Neural crest cell (in vitro differentiated cells): ENCODE measurements around the gene GMPS. TPM values are rescaled to one million over a fixed set of nuclear protein-coding genes. Genes with fewer than 3 reads are reported as not detected.

Experiments
- DNase-seq: peaks from one replicate; pipeline ENCODE4 v3.0.0; 2021; ENCODE audit warnings: low read depth, mixed read lengths, low spot score
- H3K27ac Mint-ChIP-seq: one replicate; pipeline ENCODE4 v1.8.0; 2021; ENCODE audit warnings: mild to moderate bottlenecking, mixed read lengths; ENCODE audit not compliant: unreplicated experiment
- H3K27me3 Mint-ChIP-seq: 2 replicates; pipeline ENCODE4 v1.8.0; 2021; ENCODE audit warnings: low read depth, mild to moderate bottlenecking, mixed read lengths
- H3K36me3 Mint-ChIP-seq: 2 replicates; pipeline ENCODE4 v1.8.0; 2021; ENCODE audit warnings: low read depth, mild to moderate bottlenecking, mixed read lengths
- H3K4me1 Mint-ChIP-seq: 2 replicates; pipeline ENCODE4 v1.8.0; 2021; ENCODE audit warnings: mixed read lengths
- H3K4me3 Mint-ChIP-seq: one replicate; pipeline ENCODE4 v1.8.0; 2021; ENCODE audit warnings: mild to moderate bottlenecking, mixed read lengths
- H3K9me3 Mint-ChIP-seq: 2 replicates; pipeline ENCODE4 v1.8.0; 2021; ENCODE audit warnings: mixed read lengths
- total RNA-seq: library from RNA; stranded (reverse); gene quantifications from 2 replicates; pipeline ENCODE4 v1.2.1, GENCODE V29; 2021
- TF ChIP-seq, protein P1 (sequence below): fragments of 200-600 bp; sonication (generic); conservative IDR thresholded peaks from 2 replicates; pipeline ENCODE4 v1.5.0; 2021; ENCODE audit warnings: antibody characterized with exemption, mild to moderate bottlenecking

The GMPS gene
- total RNA-seq, 1 donor from 2014 or later, result 129 TPM

DNA sequence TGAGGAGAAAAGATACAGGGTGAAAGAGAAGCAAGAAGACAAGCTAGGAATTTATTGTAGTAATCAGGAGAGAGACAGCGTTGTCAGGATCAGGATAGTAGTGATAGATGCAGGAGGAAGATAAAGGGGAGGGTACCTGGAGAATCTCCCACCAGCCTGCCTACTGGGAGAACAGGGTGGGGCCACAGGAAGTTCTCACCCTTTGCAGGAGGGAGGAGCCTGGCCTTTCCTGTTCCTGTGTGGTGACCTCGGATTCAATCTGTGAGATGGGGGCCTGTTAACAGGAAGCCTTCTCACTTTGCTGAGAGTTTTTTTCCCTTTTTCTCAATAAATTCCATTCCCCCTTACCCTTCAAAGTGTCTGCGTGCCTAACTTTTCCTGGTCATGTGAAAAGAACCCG is 37.6 kb downstream of the GMPS start:
- Mint-ChIP-seq H3K27ac (peak overlapping the region; percentile 64), H3K36me3 (peaks cover 28% of the 10 kb centered on the region), H3K9me3 (no peaks in the 10 kb centered on the region), H3K27me3 (no peaks in the 10 kb centered on the region), H3K4me1 (no peaks in the 10 kb centered on the region), H3K4me3 (no peak overlapping the region)
- DNase-seq, result no peak
- TF ChIP-seq, protein P1, sequence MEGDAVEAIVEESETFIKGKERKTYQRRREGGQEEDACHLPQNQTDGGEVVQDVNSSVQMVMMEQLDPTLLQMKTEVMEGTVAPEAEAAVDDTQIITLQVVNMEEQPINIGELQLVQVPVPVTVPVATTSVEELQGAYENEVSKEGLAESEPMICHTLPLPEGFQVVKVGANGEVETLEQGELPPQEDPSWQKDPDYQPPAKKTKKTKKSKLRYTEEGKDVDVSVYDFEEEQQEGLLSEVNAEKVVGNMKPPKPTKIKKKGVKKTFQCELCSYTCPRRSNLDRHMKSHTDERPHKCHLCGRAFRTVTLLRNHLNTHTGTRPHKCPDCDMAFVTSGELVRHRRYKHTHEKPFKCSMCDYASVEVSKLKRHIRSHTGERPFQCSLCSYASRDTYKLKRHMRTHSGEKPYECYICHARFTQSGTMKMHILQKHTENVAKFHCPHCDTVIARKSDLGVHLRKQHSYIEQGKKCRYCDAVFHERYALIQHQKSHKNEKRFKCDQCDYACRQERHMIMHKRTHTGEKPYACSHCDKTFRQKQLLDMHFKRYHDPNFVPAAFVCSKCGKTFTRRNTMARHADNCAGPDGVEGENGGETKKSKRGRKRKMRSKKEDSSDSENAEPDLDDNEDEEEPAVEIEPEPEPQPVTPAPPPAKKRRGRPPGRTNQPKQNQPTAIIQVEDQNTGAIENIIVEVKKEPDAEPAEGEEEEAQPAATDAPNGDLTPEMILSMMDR, result no peak

DNA sequence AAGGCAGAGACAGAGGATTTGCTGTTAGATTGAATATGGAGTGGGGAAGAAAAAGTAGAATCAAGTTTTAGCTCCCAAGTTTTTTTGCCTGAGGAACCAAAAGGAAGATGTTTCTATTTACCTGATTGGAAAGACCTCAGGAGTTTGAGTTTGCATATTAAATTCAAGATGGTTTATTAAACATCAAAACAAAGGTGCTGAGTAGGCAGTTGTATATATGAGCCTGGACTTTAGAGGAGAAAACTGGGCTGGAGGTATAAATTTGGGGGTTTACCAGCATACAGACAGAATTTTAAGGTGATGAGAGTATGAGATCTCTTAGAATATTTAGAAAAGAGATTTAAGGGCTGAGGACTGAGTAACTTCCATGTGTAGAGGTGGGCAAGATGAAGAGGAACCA is 38.2 kb downstream of the GMPS start:
- Mint-ChIP-seq H3K9me3 (no peaks in the 10 kb centered on the region), H3K4me1 (no peaks in the 10 kb centered on the region), H3K27me3 (no peaks in the 10 kb centered on the region), H3K36me3 (peaks cover 33% of the 10 kb centered on the region), H3K27ac (peak overlapping the region; percentile 64), H3K4me3 (no peak overlapping the region)
- TF ChIP-seq, protein P1, result no peak
- DNase-seq, result no peak

DNA sequence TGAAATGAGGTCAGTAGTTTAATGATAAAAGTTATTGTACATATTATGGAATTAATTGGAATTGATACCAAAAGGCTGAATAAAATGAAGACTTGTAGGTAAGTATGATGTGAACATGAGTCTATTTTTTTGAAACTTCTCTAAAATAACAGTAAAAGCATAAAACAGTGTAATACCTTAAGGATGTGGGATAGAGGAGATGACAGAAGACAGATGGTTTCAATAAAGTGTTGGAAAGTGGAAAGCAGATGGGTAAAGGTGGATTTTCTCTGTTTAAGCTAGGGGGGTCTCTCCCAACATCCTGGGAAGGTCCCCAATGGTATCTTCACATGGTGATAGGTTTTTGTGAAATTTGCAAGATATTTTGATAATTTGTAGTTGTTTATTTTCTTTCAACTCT is 41.6 kb downstream of the GMPS start:
- Mint-ChIP-seq H3K9me3 (no peaks in the 10 kb centered on the region), H3K27me3 (no peaks in the 10 kb centered on the region), H3K27ac (no peak overlapping the region), H3K36me3 (peaks cover 40% of the 10 kb centered on the region), H3K4me3 (no peak overlapping the region), H3K4me1 (no peaks in the 10 kb centered on the region)
- no peak for DNase-seq
- TF ChIP-seq, protein P1, result no peak

DNA sequence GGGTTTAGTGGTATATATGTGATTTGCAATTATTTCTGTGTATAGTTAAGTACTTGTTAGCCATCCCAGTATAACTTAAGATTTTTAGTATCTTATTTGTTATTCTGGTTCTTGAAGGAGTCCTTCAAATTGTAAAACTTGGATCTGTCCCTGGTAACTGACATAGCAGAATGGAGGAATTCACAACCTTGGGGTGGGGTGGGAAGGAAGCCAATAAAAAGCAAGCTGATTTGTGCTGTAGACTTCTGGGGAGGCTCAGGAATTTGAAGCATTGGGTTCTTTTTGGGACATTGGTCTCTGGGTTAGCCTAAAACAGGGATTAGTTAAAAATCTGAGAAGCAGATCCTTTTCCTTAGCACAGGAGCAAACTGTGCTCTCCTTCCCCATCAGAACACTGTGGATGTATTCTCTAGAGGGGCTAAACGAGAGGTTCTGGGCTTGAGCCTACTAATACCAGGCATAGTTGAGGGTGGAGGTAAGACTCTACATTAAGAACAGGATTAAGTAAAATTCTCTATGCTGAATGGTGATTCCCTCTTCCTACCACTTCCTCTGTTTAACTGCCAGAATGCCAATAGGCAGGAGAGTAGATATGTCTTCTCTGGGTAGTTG is 42.2 kb downstream of the GMPS start:
- Mint-ChIP-seq H3K27ac (no peak overlapping the region), H3K9me3 (no peaks in the 10 kb centered on the region), H3K4me3 (no peak overlapping the region), H3K36me3 (peaks cover 42% of the 10 kb centered on the region), H3K4me1 (no peaks in the 10 kb centered on the region), H3K27me3 (no peaks in the 10 kb centered on the region)
- DNase-seq, result no peak
- TF ChIP-seq, protein P1, result no peak

DNA sequence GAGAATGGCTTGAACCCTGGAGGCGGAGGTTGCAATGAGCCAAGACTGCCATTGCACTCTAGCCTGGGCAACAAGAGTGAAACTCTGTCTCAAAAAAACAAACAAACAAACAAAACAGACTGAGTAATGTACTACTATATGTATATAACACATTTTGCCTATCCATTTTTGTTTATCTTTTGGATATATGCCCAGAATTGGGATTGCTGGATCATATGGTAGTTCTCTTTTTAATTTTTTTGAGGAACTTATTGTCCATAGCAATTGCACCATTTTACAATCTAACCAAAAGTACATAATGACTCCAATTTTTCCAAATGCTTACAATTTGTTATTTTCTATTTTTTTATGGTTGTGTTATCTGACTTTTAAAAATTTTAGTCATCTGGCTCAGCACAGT is 47.3 kb downstream of the GMPS start:
- TF ChIP-seq, protein P1, result no peak
- no peaks in the 10 kb centered on the region for H3K27me3 Mint-ChIP-seq
- H3K4me3 Mint-ChIP-seq, result no peak overlapping the region
- no peak overlapping the region for H3K27ac Mint-ChIP-seq
- no peaks in the 10 kb centered on the region for H3K4me1 Mint-ChIP-seq
- H3K36me3 Mint-ChIP-seq, result peaks cover 27% of the 10 kb centered on the region
- no peaks in the 10 kb centered on the region for H3K9me3 Mint-ChIP-seq
- no peak for DNase-seq
